Iris pigment epithelial cell (primary cell): ENCODE results near the gene UBXN1.

Experiments
- DNase-seq: peaks from one replicate; pipeline ENCODE4 v3.0.0-alpha.2; 2011; ENCODE audit warnings: low read depth

UBXN1 gene, protein sequence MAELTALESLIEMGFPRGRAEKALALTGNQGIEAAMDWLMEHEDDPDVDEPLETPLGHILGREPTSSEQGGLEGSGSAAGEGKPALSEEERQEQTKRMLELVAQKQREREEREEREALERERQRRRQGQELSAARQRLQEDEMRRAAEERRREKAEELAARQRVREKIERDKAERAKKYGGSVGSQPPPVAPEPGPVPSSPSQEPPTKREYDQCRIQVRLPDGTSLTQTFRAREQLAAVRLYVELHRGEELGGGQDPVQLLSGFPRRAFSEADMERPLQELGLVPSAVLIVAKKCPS

DNA sequence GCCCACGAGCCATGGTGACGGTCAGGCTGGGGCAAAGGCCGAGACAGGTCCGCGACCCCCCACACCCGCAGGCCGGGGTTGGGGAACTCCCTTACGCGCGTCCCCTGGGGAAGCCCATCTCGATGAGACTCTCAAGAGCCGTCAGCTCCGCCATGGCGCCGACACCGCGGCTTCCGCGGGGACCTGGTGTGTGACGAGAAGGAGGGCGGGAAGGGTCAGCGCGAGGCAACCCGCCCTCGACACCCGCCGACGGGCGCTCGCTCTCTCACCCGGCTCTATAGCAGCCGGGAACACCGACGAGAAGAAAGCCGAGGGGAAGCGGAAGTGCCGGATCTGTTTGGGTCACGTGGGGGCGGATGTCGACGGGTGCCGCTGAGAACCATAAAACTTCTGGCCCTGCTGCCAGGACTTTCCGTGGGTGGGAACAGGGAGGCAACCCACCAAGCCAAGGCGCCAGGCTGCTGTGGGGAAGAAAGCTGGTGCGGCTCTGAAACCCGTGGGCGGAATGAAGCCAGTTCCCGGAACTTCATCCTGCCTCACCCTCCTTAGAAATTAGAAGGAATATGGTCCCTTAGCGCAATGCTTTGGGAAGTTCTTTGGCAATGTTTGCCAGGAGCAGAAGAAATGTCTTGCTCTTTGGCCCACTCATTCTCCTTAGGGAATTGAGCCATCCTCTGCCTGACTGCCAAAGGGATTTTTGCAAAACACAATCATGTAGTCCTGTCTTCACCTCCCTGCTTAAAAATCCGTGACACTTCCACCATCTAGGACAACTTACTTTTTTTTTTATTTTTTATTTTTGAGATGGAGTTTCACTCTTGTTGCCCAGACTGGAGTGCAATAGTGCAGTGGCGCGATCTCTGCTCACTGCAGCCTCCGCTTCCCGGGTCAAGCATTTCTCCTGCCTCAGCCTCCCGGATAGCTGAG lies at the start of gene UBXN1:
Gene UBXN1, minus strand, starts transcription at position 304 of the 927 bp plus-strand sequence. Its CDS starts 150 bp downstream, at position 154.
- peak; percentile 87 for DNase-seq

DNA sequence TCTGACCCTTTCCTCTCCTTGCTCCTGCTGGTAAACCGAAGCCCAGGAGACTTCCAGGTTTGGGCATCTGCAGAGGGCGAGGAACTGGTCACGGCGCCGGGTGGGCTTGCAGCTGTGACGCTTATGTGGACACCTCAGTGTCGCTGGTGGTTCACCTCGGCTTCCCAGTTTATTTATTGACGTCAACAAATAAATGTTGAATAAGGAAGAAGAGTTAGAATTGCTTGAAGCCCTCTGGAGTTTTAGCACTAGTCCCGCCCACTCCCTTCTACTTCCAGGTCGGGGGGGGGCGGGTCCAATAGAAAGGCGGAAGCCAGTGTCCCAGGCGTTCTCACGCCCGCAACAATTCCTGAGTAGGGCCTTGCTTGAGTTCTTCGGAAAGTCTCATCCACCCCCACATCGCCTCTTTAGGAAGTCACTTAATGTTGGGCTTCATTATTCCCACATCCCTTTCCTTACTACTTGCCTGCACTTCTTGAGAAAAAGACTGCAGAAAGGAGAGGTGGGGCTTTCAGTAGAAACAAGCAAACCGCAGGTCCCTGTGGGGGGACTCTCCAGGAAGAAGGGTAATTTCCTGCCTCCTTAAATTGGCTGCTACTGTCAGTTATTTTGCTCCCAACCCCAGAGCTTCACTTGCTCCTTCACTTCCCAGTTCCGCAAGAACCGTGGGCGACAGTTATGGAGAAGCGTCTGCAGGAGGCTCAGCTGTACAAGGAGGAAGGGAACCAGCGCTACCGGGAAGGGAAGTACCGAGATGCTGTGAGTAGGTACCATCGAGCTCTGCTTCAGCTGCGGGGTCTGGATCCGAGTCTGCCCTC lies 49.5 kb upstream of the UBXN1 start, which contains the start of gene TTC9C:
Gene TTC9C, plus strand, starts transcription at position 316 of the 818 bp plus-strand sequence. Its CDS starts 363 bp downstream, at position 679.
- peak; percentile 92 for DNase-seq

DNA sequence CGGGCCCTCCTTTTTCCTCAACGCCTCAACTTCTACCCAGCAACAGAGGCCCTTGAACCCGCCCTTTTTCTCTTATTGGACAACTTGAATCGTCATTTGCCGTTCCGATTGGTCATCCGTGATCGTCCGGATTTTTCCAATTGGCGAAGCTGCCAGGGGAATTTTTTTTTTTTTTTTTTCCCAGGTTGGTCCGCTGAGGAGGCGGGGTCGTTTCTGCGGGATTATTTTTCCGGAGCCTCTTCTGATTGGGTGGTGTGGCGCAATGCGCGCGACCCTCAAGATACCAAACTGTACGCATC lies 48.9 kb upstream of the UBXN1 start:
- peak; percentile 97 for DNase-seq

DNA sequence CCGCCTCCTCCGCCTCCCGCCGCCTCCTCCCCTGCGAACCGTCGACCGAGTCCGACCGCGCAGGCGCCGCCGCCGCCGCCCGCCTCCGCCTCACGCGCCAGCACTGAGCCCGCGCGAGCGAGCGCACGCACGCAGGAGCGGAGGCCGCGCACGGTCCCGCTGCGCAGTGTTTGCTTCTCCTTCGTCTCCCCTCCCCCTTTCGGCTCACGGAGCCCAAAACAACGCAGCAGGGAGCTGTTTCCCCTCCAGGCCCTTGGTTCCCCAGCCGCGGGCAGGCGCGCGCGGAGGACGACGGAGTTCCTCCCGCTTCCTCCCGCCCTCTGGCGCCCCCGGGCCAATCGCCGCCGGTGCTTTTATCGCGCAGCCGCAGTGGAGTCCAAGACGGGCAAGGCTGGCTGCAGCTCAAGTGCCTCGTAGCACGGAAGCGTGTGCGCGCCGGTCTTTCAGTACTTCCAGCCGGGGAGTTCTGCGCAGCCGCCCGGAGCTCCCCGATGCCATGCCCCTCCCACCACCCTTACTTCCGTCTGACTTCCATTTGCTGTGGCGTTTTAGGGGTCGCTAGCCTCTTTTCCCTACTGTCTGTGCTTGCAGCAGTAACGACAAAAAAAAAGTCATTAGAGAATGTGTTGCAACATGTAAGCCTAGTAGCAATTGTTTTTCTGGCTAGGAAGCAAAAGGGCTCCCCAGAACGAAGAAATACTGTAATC lies 48.4 kb upstream of the UBXN1 start, which contains the start of gene HNRNPUL2:
Gene HNRNPUL2, minus strand, starts transcription at position 293 of the 707 bp plus-strand sequence. CDS start 301 bp downstream, outside the sequence.
- DNase-seq: peak; percentile 99

DNA sequence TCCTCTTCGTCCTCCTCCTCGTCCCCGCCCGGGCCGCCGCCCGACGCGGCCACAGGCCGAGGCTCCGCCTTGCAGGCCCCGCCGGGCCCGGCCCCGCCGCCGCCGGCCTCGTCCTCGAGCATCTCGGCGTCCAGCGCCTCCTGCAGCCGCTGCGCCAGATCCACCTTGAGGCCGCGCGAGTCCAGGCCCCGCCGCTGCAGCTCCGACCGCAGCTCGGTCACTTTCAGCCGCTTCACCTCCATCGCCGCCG lies 48.0 kb upstream of the UBXN1 start:
- DNase-seq: no peak

DNA sequence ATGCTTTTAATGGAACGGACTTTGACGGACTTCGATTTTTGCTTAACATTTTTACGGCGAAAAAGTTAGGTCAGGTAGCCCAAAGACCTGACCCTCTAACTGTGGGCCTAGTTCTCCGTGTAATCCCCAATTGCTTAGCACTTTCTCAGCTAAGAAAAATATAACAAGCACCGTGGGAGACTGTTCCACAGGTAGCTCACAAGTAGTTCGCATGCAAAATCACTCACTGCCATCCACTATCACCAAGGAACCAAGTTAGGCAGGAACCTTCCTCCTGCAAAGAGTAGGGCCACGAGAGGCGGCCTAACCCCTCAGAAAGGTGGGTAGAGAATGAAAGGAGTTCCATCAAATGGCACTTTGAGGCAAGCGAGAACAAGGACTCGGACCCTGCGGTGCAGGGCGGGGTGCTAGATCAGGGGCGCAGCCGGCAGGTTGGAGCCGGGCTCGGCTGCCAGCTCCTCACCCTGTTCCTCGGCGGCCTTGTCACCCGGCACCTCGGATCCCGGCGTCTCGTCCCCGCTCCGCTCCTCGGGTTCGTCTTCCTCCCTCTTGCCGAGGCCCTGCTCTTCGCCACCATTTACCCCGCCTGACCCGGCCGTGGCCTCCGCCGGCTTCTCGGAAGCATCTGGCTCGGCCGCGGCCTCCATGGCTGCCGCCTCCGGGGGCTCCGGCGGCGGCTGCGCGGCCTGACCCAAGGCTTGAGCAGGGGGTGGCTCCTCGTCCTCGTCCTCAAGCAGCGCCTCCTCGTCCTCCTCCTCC lies 47.5 kb upstream of the UBXN1 start:
- no peak for DNase-seq

DNA sequence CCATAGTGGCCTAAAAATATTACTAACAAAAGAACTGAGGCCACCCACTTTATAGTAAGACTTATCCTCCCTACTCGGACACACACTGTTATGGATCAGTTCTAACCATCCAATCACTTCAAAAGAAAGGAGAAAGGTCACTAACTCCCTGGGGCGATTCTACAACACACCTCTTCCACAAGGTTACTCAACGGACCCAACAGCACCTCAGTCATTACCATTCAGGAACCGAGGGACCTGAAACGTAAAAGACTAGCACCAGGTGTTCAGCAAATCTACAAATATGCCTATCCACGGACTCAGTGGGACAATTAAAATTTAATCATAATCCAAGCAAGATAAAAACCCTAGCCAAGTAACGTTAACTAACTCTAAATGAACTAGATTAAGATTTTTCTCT lies 46.8 kb upstream of the UBXN1 start:
- DNase-seq: no peak

DNA sequence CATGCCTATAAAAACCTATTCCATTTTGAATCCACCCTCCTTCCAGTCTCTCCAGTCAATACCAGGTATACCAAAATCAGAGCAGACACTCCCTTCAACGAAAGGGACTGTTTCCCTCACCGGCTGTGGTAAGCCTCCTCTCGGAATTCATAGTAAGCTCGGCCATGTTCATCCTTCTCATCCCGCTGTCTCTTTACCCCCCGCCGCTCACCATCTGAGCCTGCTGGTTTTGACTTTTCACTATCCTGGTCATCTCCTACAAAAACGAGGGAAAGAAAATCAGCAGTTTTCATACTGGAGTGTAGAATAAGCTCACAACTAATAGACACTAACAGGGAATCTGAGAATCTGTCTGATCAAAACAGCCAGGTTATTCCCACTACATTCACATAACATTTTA lies 45.3 kb upstream of the UBXN1 start:
- no peak for DNase-seq

DNA sequence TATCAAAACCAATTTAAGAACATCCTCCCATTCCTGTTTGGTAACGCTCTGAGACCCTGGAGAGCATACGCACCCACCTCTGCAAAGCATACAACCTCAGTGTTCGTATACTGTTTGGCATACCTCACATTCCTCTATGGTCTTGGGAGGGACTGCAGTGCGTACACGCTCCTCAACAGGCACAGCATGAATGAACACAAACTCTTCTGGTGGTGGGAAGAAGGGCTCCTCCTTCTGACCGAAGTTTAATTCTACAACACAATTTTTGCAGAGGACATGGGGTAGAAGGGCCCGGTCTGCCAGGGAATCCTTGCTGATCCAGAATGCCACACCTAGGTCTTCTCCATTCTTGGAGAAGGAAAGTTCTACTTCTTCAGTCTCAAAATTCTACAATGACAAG lies 43.1 kb upstream of the UBXN1 start:
- DNase-seq: peak; percentile 46

DNA sequence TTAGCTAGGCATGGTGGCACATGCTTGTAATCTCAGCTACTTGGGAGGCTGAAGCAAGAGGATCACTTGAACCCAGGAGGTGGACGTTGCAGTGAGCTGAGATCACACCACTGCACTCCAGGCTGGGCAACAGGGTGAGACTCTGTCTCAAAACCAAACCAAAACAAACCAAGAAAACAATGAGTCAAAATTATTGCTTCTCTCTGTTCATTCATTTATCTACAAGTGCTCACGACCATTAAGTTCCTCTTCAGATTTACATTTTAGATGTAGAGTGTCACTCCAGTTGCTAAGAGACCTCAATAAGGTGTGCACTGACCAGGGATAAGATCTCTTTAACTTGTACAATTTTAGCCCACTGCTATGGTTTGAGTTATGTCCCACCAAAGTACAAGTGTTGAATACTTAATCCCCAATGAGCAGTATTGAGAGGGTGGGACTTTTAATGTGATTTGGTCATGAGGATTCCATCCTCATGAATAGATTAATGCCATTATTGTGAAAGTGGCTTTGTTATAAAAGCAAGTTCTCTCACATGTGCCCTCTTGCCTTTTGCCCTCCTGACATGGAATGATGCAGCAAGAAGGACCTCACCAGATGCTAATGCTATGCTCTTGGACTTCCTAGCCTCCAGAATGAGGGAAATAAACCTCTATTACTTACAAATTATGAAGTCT lies 40.6 kb upstream of the UBXN1 start:
- no peak for DNase-seq

DNA sequence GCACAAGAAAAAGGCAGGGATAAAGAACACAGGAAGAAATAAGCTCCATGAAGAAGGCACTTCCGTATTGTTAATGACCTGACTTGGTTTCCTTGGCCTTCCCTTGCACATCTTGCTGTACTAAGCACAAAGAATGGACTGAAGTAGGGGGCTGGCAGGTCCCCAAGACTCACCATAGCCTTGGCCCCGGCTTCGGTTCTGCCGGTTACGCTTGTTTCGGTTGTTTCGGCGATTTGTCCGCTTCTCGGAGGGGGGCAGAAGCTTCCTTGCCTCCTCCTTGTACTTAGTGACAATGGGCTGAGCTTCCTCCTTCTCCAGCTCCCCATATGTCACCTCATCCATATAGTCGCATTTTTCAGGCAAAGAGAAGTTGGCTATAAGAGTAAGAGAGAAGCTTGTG lies 37.9 kb upstream of the UBXN1 start:
- no peak for DNase-seq

DNA sequence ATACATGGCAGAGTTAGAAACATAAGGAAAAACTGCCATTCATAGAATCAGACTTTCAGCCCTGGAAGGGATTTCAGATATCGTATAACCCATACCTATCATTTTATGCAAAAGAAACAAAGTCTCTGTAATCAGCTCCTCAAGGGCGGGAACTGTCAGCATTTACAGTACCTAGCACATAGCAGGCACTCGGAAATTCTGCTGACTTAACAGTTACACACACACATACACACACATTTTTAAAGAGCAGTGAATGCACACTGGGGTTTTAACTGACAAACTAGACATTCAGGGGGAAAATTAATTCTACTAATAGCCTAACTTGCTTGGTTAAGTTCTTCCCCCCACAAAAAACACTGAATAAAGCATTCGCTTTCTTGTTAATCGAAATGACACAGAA lies 37.3 kb upstream of the UBXN1 start:
- DNase-seq: no peak

DNA sequence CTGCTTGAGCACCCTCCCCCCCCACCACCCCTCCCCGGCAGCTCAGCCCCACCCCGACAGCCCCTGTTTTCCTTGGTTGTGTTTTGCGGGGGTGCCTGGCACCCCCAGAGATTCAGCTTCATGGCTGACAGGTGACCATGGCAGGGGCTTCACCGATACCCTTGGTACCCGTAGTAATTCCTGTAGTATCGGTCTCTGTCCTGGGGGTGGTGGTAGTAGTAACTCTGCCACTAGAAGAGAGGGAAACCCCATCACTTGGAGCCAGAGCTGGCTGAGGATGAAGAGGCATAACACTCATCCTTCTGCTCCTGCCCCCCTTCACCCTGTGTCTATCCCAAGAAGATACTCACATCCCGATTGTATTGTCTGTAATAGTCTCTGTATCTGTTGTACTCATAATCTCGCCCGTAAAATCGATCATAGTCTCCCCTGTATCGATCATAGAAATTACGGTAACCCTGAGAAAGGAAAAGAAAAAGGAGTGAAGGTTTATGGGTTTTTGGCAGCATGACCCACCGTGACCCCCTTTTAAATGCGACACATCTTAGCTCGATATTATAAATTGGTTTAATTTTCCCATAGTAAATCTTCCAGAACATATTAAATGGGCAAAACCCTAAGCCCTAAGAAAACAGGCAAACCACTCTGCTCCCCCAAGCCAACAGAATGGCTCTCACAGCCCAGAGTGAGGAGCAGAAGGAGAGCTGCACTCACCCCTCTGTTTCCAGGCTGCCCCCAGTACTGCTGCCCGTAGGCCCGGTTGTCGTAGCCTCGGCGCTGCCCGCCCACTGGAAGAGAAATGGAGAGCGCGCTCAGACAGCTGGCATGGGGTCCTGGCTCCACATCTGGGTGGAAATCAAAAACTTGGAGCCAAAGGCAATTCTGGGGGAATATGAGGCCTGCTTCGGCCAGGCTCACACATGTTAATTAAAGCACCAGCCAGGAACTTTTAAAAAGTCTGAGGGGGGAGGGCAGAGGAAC lies 36.6 kb upstream of the UBXN1 start:
- no peak for DNase-seq

DNA sequence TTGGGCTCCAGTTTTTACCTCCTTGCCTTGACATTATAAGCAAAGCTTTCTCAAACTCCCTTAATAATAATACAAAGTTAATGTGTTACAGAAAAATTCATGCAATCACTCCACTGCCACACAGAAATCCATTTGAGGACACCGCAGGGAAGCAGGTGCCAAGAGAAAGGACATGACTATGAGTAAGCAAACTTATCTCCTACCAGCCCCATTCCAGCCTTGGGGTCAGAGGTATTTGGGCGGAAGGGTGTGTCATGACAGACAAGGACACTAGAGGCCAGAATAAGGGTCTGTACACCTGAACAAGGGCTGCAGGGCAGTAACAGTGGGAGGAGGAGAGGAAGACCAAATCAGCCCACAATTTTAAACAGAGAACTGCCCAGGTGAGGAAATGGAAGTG lies 34.5 kb upstream of the UBXN1 start:
- no peak for DNase-seq

DNA sequence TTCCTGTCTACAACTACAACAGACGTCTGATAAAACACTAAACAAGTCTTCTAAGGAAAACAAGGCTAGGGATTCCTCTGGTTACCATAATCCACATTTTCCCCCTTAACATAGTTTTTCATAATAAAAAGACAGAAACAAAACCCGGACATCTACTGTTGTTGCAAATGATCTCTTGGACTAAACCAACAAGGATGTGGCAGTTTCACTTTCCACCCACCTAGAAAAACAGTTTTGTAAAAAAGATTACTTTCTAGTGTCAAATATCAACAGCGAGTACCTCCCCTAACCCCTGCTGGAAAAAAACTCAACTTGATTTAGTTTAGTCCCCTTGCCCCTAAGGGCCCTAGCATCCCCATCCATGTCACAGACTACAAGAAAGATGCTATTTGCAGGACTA lies 34.0 kb upstream of the UBXN1 start:
- no peak for DNase-seq

DNA sequence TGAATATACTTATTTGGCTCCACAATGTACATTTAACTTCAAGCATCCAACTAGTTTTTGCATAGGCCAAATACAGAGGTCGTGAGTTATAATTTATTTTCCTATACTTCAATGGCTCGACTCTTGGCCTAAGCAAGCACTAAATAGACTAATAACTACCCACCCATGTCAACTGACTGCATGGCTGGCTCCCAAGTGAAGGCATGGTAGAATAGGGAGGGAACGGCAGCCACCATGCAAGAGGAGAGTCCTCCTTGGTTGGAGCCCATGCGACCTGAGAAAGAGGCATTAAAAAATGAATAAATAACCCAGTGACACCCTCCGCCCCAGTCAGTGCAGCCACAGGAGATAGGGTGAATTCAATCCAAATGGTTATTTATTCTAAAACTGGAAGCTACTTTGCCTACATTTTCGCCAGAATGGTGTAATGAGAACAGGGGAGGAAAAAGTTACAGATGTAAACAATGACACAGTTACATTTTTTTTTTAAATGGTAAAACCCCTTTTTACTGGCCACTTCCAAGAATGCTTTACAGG lies 33.5 kb upstream of the UBXN1 start:
- no peak for DNase-seq

DNA sequence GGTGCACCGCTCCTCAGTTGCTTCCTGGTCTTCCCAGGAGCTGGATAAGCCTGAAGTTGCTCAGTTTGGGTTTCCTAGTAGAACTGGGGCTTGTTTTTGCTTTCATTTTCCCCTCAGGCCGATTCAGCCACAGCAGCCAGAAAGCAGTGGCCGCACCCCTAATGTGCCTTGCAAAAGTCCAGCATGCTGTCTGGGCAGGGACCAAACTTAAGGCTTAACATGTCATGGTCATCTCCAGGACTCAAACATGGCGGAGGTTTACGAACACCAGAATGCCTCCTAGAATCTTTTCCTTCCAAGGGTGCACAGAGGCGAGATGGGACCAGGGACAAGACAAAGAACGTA lies 31.1 kb upstream of the UBXN1 start:
- peak; percentile 52 for DNase-seq

DNA sequence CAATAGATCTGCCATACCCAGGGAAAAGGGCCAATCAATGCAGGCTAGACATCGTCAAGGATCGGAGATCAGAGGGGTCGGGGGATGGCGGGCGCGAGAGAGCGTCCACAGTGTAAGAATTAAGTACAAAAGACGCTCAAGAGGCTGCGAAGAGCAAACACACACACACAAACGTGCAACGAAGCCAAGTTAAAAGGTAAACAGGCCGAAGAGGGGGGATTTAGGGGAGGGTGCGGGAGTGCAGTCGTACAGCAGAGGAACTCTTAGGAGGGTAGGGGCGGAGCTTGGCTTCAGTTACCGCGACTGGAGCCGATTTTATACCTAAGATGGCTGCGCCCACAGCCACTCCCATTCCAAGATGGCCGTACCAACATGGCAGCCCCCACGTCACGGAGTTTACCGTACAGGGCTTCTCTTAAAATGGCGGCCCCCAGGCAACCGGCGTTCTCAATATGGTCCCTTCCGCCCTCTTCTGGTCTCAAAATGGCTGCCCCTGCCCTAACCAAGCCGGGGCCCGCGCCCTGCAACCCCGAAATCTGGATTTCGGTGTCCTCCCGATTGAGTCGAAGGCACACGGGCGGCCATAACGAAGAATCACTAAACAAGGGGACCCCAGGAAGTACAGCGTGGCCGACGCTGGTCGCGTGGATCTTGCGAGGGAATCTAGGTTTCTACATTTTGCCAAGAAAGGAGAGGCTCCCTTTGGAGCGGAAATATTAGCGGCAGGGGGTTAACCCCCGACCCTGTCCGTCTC lies 30.6 kb upstream of the UBXN1 start:
- peak; percentile 99 for DNase-seq

DNA sequence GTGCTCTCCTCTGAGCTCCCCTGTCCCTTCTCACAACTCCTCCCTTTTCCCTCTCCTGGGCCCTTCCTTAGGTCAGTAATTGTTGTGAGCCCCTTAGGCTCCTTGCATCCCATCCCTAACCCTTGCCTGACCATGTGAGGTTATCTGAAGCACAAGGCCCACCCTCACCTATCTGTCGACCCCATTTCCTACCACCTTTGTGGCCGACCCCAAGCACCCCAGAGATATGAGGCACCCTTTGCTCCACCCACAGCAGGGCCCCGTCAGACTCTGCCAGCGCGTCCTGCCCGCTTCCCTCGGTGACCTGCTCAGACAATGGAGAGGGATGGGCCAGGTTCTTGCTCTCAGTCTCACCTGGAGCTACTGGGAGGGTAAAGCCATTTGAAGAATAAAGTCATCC lies 29.9 kb upstream of the UBXN1 start:
- no peak for DNase-seq
